Measurements from ENCODE around the gene CBY1. TPM values are rescaled to one million over a fixed set of nuclear protein-coding genes. Genes with fewer than 3 reads are reported as not detected.

The CBY1 gene
- total RNA-seq, 1 donor from 2014 or later = 10.3 TPM

GRCh38 chr22:38698407-38699094, 42.1 kb downstream of the CBY1 start:
- Mint-ChIP-seq H3K4me3 (ENCODE audit: low read depth) (peak overlapping the region; percentile 92), H3K36me3 (ENCODE audit: low read depth) (peaks cover 57% of the 10 kb centered on the region), H3K27ac (peak overlapping the region; percentile 94), H3K9me3 (no peaks in the 10 kb centered on the region), H3K4me1 (ENCODE audit: low read depth) (peaks cover 45% of the 10 kb centered on the region), H3K27me3 (ENCODE audit: low read depth) (no peaks in the 10 kb centered on the region)
- intact Hi-C loops (cut with micrococcal nuclease) = no loop called here
- no peak for DNase-seq (ENCODE audit: low spot score)

DNA sequence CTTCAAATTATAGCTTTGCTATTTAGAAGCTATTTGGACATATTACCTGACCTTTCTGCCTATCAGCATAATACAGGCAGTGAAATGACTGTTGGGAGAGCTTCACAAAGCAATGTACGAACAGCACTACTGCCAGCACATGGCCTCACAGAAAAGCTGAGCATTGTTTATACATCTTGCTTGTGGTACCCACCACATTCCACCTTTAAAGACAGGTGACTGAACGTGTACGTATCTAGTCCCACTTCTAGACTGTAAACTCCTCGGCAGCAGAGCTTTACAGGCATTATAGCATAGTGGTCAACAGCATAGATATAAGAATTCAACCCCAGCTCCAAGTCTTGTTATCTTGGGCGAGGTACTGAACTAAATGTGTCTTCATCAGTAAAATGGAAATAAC, 42.7 kb downstream of the CBY1 start:
- intact Hi-C loops (cut with micrococcal nuclease) = no loop called here
- Mint-ChIP-seq H3K9me3 (no peaks in the 10 kb centered on the region), H3K4me3 (ENCODE audit: low read depth) (peak overlapping the region; percentile 92), H3K27me3 (ENCODE audit: low read depth) (no peaks in the 10 kb centered on the region), H3K27ac (peak overlapping the region; percentile 94), H3K4me1 (ENCODE audit: low read depth) (peaks cover 39% of the 10 kb centered on the region), H3K36me3 (ENCODE audit: low read depth) (peaks cover 51% of the 10 kb centered on the region)
- no peak for DNase-seq (ENCODE audit: low spot score)

DNA sequence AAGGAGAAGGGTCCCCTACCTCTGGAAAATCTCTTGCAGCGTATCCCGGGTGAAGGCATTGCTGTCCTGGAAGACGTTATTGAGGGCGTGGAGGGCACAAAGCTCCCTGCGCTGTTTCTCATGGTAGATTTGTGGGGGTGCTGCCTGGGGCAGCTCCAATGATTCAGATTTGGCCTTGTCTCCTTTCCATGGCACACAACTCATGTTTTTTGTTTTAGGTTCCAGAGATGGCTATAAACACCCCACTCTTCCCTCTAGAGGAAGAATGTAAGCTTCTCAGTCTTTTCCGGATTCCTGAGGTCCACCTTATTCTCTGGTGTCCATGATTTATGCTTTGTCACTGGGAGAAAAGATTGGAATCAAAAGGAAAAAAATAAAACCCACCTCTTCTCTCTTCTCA, 43.3 kb downstream of the CBY1 start:
- no peak for DNase-seq (ENCODE audit: low spot score)
- intact Hi-C loops (cut with micrococcal nuclease) = loop anchor here (2.0 to 10.0 kb wide), 3 partner anchors 19 to 305 kb away; partner anchors contain the start of genes DMC1 and TOMM22
- peak overlapping the region; percentile 94 for H3K27ac Mint-ChIP-seq
- peak overlapping the region; percentile 92 for H3K4me3 Mint-ChIP-seq (ENCODE audit: low read depth)
- H3K27me3 Mint-ChIP-seq (ENCODE audit: low read depth) = no peaks in the 10 kb centered on the region
- H3K36me3 Mint-ChIP-seq (ENCODE audit: low read depth) = peaks cover 46% of the 10 kb centered on the region
- H3K4me1 Mint-ChIP-seq (ENCODE audit: low read depth) = peaks cover 40% of the 10 kb centered on the region
- no peaks in the 10 kb centered on the region for H3K9me3 Mint-ChIP-seq

DNA sequence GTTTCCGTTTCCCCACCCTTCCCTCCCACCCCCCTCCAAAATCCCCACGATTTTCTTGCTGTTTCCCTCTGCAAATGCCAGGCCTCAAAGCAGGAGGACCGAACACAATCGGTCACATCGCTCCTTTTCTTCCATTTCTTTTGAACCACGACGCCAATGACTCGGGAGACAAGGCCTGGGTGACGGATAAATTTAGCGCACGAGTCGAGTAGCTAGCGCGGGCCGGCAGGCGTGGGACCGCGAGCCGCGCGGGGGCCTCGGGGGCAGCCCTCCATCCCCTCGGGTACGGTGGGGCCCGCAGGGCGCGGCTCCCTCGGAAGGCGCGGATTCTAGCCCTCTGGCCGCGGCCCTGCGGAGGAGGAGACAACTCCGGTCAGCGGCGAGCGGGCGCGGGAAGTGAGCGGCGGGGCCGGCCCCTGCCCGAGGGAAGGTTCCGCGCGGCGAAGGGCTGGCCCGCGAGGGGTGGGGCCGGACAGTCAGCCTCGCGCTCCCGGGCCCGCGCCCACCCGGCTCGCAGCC, 43.9 kb downstream of the CBY1 start:
- intact Hi-C loops (cut with micrococcal nuclease) = loop anchor here (2.0 to 10.0 kb wide), 3 partner anchors 20 to 306 kb away; partner anchors contain the start of genes DMC1 and TOMM22
- no peak for DNase-seq (ENCODE audit: low spot score)
- H3K27ac Mint-ChIP-seq = peak overlapping the region; percentile 94
- peaks cover 40% of the 10 kb centered on the region for H3K4me1 Mint-ChIP-seq (ENCODE audit: low read depth)
- no peaks in the 10 kb centered on the region for H3K27me3 Mint-ChIP-seq (ENCODE audit: low read depth)
- H3K9me3 Mint-ChIP-seq = no peaks in the 10 kb centered on the region
- peaks cover 40% of the 10 kb centered on the region for H3K36me3 Mint-ChIP-seq (ENCODE audit: low read depth)
- peak overlapping the region; percentile 92 for H3K4me3 Mint-ChIP-seq (ENCODE audit: low read depth)

GRCh38 chr22:38700789-38701628, 44.6 kb downstream of the CBY1 start, which contains the start of gene JOSD1:
JOSD1 (minus strand) TSS chr22:38700943; CDS start chr22:38699987, 956 bp downstream.
- H3K36me3 Mint-ChIP-seq (ENCODE audit: low read depth) = peaks cover 40% of the 10 kb centered on the region
- peak within 1 kb of the TSS; percentile 97 for H3K4me3 Mint-ChIP-seq (ENCODE audit: low read depth)
- peak; percentile 97 for DNase-seq (ENCODE audit: low spot score)
- no peaks in the 10 kb centered on the region for H3K27me3 Mint-ChIP-seq (ENCODE audit: low read depth)
- intact Hi-C loops (cut with micrococcal nuclease) = loop anchor here (2.0 to 10.0 kb wide), 3 partner anchors 20 to 306 kb away; partner anchors contain the start of genes DMC1 and TOMM22
- peak within 1 kb of the TSS; percentile 100 for H3K27ac Mint-ChIP-seq
- no peaks in the 10 kb centered on the region for H3K9me3 Mint-ChIP-seq
- H3K4me1 Mint-ChIP-seq (ENCODE audit: low read depth) = peaks cover 40% of the 10 kb centered on the region

GRCh38 chr22:38704654-38705234, 48.3 kb downstream of the CBY1 start:
- DNase-seq (ENCODE audit: low spot score) = no peak
- H3K27me3 Mint-ChIP-seq (ENCODE audit: low read depth) = no peaks in the 10 kb centered on the region
- intact Hi-C loops (cut with micrococcal nuclease) = loop anchor here (1.0 to 10.0 kb wide), 5 partner anchors 48 to 310 kb away; partner anchors contain the start of genes CBY1, DDX17, DMC1 and FAM227A
- no peaks in the 10 kb centered on the region for H3K9me3 Mint-ChIP-seq
- peaks cover 35% of the 10 kb centered on the region for H3K36me3 Mint-ChIP-seq (ENCODE audit: low read depth)
- H3K27ac Mint-ChIP-seq = peak overlapping the region; percentile 100
- peaks cover 37% of the 10 kb centered on the region for H3K4me1 Mint-ChIP-seq (ENCODE audit: low read depth)
- peak overlapping the region; percentile 86 for H3K4me3 Mint-ChIP-seq (ENCODE audit: low read depth)

DNA sequence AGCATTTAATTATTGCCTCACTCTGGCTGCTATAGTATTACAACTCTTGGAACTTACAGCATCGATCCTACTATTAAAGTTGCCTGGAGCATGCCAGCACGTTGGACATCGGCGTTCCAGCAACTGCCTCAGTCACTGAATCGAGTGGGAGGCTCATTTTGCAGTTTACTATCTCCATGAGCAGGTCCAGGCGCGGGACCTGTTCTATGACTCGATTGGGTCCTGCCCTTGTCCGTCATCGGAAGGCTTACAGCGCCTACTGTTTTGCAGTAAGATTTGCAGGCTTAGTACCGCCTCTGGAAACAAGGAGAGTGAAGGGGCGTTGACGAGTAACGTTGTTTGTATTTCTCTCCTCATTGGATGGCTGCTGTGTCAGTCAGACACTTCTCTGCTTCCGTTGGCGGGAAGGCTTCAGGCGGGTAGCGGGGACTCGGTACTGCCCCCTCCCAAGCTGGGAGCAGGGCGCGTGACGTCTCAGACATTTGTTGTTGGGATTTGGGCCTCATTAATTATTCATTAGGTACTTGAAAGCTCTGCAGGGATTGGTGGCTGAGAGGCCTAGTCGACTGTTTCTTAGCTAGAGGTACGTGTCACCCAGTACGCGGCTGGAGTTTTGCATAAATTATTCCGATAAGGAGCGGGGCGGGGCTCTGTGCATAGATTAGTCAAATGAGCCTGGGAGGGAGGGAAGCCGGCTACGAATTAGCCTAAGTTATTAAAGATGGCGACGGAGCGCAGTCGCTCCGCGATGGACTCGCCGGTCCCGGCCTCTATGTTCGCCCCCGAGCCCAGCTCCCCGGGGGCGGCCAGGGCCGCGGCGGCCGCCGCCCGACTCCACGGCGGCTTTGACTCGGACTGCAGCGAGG, 49.0 kb downstream of the CBY1 start, which contains the start of gene GTPBP1:
Gene GTPBP1 (plus strand): TSS at position 710 of the 866 bp plus-strand sequence. CDS start 12 bp downstream, at position 722.
- Mint-ChIP-seq H3K27ac (peak within 1 kb of the TSS; percentile 100), H3K9me3 (no peaks in the 10 kb centered on the region), H3K36me3 (ENCODE audit: low read depth) (peaks cover 36% of the 10 kb centered on the region), H3K4me1 (ENCODE audit: low read depth) (peaks cover 41% of the 10 kb centered on the region), H3K4me3 (ENCODE audit: low read depth) (peak within 1 kb of the TSS; percentile 91), H3K27me3 (ENCODE audit: low read depth) (no peaks in the 10 kb centered on the region)
- peak; percentile 98 for DNase-seq (ENCODE audit: low spot score)
- intact Hi-C loops (cut with micrococcal nuclease) = loop anchor here (1.0 to 10.0 kb wide), 5 partner anchors 49 to 311 kb away; partner anchors contain the start of genes CBY1, DDX17, DMC1 and FAM227A

- Mint-ChIP-seq H3K4me3 (ENCODE audit: low read depth) (peak overlapping the region; percentile 91), H3K27ac (peak overlapping the region; percentile 84), H3K4me1 (ENCODE audit: low read depth) (peaks cover 49% of the 10 kb centered on the region), H3K9me3 (no peaks in the 10 kb centered on the region), H3K27me3 (ENCODE audit: low read depth) (no peaks in the 10 kb centered on the region), H3K36me3 (ENCODE audit: low read depth) (peaks cover 44% of the 10 kb centered on the region)
- peak; percentile 32 for DNase-seq (ENCODE audit: low spot score)
- intact Hi-C loops (cut with micrococcal nuclease) = loop anchor here (5.0 to 10.0 kb wide), 3 partner anchors 132 to 312 kb away; partner anchors contain the start of genes DDX17 and DMC1
Observed at GRCh38 chr22:38706101-38706900, 49.9 kb downstream of the CBY1 start.

DNA sequence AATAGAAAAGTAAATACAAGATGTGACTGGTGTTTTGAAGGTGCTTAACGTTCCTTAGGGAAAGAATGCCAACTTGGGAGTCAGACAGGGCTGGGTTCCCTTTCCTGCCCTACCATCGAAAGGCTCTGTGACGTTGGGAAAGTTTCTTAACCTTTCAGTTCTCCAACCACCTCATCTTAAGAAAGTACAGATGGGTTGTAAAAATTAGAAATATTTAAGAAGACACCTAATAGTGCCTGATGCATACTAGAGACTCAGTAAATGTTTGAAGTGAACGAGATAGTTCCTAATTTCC, 50.4 kb downstream of the CBY1 start:
- intact Hi-C loops (cut with micrococcal nuclease) = loop anchor here (5.0 to 10.0 kb wide), 3 partner anchors 132 to 312 kb away; partner anchors contain the start of genes DDX17 and DMC1
- peak overlapping the region; percentile 84 for H3K27ac Mint-ChIP-seq
- H3K36me3 Mint-ChIP-seq (ENCODE audit: low read depth) = peaks cover 46% of the 10 kb centered on the region
- peak overlapping the region; percentile 91 for H3K4me3 Mint-ChIP-seq (ENCODE audit: low read depth)
- no peak for DNase-seq (ENCODE audit: low spot score)
- no peaks in the 10 kb centered on the region for H3K27me3 Mint-ChIP-seq (ENCODE audit: low read depth)
- H3K9me3 Mint-ChIP-seq = no peaks in the 10 kb centered on the region
- peaks cover 49% of the 10 kb centered on the region for H3K4me1 Mint-ChIP-seq (ENCODE audit: low read depth)

- Mint-ChIP-seq H3K27ac (peak overlapping the region; percentile 84), H3K4me1 (ENCODE audit: low read depth) (peaks cover 52% of the 10 kb centered on the region), H3K4me3 (ENCODE audit: low read depth) (peak overlapping the region; percentile 91), H3K36me3 (ENCODE audit: low read depth) (peaks cover 51% of the 10 kb centered on the region), H3K27me3 (ENCODE audit: low read depth) (no peaks in the 10 kb centered on the region), H3K9me3 (no peaks in the 10 kb centered on the region)
- no peak for DNase-seq (ENCODE audit: low spot score)
- intact Hi-C loops (cut with micrococcal nuclease) = loop anchor here (5.0 to 10.0 kb wide), 3 partner anchors 133 to 313 kb away; partner anchors contain the start of genes DDX17 and DMC1
Observed at GRCh38 chr22:38707346-38707745, 50.9 kb downstream of the CBY1 start.

DNA sequence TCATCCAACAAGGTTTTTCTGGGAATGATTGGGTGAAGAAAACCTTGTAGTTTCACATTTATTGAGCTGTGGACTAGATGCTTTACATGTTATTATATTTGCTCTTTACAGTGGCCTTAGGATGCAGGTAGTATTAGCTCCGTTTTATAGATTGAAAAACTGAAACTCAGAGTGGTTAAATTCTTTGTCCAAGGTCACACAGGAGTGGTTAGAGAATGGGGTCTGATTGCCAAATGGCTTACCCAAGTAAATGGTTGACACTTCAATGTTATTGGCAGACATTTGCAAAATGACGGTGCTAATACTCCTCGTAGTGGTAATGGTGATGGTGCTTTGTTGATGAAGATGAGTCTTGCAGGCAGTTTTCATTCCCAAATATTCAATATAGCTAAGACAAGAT, 51.5 kb downstream of the CBY1 start:
- H3K4me1 Mint-ChIP-seq (ENCODE audit: low read depth) = peaks cover 58% of the 10 kb centered on the region
- peaks cover 57% of the 10 kb centered on the region for H3K36me3 Mint-ChIP-seq (ENCODE audit: low read depth)
- no peaks in the 10 kb centered on the region for H3K9me3 Mint-ChIP-seq

More for the DNA sequence above, 51.5 kb downstream of the CBY1 start:
- no peak overlapping the region for H3K27ac Mint-ChIP-seq
- intact Hi-C loops (cut with micrococcal nuclease) = loop anchor here (5.0 to 10.0 kb wide), 3 partner anchors 133 to 313 kb away; partner anchors contain the start of genes DDX17 and DMC1
- peak overlapping the region; percentile 91 for H3K4me3 Mint-ChIP-seq (ENCODE audit: low read depth)
- no peak for DNase-seq (ENCODE audit: low spot score)
- no peaks in the 10 kb centered on the region for H3K27me3 Mint-ChIP-seq (ENCODE audit: low read depth)
